Measurements from ENCODE around the gene NTM.

The NTM gene

DNA sequence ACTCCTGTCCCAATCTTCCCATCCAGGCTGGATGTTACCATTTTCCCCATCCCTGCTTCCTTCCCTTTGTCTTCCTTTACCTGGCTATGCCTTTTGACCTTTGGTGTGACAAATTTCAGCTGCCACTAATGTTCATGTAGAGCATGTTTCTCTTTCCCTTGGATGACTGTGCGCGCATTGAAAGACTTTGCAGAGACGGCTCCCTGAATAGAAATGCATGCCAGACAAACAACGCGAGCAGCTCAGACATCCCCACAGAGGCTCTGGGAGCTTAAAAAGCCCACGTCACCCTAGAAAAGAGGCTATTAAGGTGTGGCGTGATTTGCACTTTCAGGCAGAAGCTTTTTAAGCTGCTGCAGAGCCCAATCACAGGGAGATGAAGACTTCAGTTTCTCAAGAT is 202.0 kb downstream of the NTM start:
- DNase-seq: no peak

GRCh38 chr11:131579932-131580387 is 209.5 kb downstream of the NTM start:
- peak; percentile 96 for DNase-seq

DNA sequence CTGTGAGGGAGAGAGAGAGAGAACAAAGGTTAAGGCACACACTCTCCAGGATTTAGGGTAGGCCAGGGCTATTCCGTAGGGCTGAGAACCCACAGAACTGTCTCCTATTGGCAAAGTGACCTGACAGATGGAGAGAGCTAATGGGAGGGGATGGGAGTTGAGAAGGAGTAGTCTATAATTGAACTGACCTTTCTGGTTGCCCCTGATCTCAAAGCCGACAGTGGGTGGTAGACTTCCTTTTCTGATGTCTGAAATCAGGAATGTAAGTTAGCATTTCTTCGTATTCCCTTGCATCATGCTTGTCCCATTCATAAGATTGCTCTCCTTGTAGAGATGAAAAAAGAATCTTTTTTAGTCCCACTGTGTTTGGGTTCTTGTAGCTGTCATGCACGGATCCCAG is 210.1 kb downstream of the NTM start:
- no peak for DNase-seq

GRCh38 chr11:131581046-131581445 is 210.6 kb downstream of the NTM start:
- DNase-seq: peak; percentile 98

DNA sequence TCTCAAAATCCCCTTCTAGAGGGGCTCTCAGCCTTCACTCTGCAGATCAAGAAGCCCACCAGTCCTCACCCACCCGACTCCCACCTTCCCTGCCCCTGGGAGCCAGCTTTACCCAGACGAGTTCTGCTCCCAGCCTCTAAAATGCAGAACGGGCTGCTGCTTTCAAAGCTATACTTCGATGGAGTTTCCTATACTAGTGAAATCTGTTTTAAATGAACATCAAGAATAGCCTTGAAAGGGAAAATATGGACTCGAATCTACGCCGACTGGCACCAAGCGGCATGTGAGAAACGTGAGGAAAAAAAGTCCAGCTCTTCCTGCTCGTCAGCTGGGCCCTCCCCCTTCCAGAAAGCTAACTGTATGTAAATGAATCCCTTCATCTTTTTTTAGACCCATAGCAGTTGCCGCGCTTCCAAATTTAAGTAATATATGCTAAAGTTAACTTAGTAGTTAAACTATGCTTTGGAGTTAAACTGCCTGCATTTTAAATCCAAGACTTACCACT is 211.7 kb downstream of the NTM start:
- DNase-seq: no peak

GRCh38 chr11:131583421-131583820 is 213.0 kb downstream of the NTM start:
- DNase-seq: no peak

DNA sequence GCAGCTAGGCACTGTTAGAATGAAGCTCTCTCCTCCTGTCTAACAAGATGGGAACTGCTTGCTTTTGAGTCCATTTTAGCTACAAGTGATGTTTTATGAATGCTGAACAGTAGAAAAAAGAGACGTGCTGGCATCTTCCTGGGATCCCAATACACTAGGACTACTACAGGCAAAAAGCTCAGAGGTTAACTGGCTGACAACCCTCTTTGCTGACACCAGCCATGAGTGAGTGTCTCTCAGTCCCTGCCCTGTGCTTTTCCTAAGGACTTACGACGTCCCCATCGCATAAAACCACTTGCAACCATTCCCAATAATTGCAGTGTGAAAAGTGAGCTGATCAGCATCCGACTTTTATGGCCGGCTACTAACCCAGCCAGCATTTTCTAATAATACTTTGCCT is 213.5 kb downstream of the NTM start:
- no peak for DNase-seq

DNA sequence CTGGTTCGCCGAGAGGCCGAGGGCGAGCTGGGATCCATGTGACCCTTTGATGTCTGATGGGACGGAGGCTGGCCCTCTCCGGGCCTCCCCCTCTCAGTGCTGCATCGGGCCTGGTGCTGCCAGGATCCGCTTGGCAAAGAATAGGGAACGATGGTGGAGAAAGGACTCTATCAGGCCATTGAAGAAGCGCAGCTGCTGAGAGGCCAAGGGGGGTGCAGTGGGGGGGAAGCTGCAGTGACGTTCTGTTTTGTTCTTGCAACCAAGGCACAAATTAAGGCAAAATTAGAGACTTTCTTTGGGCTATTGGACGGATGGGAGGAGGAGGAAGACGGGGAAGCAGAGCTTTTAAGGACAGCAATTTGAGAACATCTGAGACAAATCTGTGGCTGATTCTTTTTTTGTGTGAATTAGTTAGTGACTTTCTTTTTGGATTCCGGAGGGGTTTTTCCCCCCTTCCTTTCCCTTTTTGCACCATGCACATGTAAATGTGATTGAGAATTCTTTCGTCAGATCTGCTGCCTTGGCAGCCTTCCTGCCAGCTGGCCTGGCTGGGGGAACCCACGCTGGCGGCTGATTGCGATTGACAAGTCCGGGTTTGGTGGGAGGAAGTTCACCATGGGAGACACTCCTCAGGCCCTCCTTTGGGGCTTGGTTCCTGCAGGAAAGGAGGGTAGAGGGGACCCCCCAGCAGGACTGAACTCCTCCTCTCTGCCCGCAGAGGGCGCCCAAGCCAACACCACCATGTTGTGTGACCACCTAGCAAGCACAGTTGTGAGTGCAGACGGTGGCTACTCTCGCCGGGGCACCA is 214.6 kb downstream of the NTM start:
- peak; percentile 100 for DNase-seq

DNA sequence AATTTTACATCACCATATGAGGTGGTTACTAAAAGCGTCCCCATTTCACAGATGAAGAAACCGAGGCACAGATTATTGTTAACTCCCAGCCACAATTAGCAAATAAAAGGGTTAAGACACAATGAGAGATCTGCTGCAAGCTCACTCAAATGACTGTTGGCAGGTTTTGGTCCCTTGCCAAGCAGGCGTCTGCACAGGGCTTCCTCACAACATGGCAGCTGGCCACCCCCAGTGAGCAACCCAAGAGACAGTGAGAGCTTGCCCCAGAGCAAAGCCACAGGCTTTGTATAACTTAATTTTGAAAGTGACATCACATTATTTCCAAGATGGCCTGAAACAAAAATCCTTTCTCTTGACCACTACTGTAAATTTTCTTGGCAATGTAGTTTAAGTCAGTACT is 217.6 kb downstream of the NTM start:
- no peak for DNase-seq

DNA sequence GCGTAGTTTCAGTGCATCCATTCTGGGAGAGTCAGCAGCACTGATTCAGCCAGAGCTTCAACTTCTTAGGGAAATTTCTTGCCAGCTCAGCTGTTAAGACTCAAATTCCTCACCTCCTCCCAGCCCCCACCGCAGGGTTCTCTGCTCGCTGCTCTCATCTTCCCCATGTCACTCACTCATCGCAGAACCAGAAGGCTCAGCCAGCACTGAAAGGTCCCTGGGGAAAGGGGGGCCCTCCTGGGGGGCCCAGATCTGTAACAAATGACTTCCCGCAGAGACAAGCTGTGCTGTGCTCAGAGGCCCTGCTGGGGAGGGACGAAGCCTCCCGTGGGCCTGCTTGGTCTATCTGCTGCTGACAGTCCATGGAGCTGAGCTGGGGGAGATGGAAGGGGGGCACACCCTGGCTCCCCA is 220.6 kb downstream of the NTM start:
- no peak for DNase-seq

GRCh38 chr11:131592152-131592551 is 221.7 kb downstream of the NTM start:
- no peak for DNase-seq

DNA sequence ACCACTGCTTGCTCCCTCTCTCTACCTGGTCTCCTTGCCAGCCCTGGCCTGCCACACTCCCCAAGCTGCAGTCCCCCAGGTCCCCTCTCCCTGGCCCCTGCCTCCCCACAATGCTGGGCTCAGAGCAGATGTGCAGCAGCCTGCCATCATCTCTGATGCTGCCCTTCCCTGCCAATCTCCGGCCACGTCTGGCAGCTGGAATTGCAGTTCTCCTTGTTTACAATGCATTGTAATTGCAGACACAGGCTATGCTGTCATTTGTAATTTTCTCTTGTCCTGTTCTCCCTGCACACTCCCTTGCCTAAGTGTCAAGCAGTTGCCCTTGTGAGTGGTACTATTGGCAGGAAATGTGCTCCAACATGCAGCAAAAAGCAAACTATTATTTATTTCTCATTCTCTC is 222.3 kb downstream of the NTM start:
- no peak for DNase-seq

DNA sequence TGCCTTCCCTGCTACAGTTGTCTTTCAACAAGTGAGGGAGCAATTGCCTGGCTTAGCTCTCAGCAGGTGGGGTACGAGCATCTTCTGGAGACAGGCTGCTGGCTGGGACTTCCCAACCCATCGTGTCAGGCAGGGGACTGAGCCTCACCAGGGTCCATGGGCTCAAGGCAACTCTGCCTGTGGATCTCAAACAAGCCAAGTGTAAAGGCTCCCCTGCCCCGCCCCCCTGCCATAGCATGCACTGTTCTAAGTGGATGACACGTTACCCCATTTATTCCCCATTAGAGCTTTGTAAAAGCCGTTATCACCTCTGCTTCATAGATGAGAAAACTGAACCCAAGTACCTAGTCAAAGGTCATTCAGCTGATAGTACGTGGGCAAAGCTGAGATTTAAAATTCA is 222.9 kb downstream of the NTM start:
- DNase-seq: no peak

GRCh38 chr11:131595797-131596196 is 225.4 kb downstream of the NTM start:
- no peak for DNase-seq

- DNase-seq: no peak
Measured at GRCh38 chr11:131597890-131598289, 227.5 kb downstream of the NTM start.

- no peak for DNase-seq
Measured at GRCh38 chr11:131598305-131598704, 227.9 kb downstream of the NTM start.

DNA sequence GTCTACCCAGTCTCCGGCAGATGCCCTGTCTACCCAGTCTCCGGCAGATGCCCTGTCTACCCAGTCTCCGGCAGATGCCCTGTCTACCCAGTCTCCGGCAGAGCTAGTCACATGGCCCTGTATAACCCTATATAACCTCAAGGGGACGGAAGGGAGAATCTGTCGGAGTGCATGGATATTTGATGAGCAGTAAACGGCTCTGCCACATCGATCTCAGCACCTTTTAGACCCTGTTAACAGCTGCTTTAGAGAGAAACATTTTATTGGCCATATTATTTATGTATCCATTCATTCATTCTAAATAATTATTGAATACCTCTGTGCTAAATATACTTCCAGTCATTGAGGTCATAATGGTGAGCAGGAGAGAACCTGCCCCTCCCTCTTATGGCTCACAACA is 228.9 kb downstream of the NTM start:
- no peak for DNase-seq

DNA sequence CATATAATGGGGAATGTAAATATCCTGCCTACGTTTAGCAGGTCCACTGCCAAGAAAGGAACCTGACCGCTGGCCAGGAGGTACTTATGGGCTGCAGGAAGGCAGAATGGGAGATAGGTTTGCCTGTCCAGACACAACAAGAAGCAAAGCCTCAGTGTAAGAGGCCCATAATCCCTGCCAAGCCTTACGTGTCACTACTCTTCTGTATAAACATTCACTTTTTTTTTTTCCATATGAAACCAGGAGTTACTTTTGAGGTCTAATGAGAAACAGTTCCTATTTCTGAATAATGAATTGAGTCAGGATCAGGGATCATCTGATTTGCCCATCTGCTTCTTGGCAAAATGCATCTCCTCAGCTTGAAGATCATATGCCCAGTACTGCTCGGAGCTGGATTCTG is 230.2 kb downstream of the NTM start:
- no peak for DNase-seq

DNA sequence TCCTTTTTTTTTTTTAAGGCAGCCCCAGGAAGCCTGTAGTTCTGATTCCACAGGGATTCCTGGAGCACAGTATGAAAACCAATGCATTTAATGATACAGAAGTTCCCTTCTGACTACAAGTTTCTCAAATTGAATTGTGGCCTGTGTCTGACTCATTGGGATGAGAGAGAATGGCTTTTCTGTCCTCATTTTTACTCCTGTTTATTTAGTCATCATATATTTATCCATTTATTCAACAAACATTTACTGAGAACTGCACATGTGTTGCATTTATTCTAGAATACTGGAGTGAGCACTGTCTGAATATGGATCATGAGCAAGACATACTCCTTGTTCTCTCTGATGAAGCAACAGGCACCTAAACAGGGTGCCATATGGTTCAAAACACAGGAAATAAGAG is 231.2 kb downstream of the NTM start:
- DNase-seq: no peak

DNA sequence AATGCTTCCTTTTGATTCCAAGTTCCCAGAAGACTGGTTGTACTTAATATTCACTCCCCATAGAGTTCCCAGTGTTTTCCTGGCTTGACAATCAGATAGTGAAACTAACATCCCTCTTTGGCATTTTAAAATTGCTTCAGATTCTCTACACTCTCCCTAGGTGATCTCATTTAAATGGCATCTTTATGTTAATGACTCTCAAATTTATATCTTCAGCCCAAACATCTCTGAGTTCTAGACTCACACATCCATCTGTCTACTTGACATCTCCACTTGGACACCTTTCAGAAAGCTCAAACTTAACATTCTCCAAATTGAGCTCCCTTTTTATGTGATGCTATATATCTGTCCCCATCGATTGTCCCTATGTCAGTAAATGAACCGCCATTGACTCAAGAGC is 232.0 kb downstream of the NTM start:
- no peak for DNase-seq

DNA sequence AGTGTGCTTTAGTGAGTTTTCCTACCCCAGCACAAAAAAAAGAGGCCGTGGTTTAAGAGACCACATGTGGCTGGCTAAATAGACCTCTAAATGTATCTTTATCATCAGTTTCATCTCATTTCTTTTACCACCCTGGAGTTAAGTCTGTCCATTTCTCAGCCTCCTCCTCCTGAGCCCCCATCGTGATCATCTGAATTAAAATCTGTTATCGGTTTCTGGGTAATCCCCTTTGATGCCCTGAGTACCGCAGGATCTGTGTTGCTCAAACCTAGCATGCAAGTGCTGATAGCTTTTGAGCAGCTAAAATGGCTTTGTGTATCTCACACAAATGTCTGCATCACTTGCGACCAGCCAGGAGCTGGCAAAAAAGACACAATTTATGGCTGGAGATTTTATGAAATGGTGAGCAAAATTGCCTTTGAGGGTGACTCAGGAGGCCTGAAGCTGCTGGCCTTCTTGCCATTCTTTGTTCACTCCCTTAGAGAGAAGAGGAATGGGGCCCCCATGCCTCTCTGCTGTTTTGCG is 236.5 kb downstream of the NTM start:
- no peak for DNase-seq

DNA sequence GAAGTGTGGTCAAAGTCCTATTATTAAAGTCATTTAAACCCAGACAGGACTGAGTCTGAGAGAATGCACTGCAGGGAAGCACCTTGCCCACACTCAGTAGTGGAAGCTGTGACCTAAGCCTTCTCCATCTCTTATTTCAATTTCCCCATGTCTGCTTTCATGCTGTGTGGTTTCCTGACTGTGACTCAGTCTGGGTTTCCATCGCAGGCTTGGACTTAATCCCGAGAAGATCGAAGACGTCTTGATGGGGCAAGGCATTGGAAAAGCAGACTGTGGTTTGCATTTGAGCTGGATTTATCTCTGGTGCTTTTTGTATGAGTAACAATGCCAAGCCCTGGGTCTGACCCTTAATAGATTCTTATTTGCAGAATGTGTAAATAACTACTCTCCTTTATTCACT is 238.9 kb downstream of the NTM start:
- peak; percentile 85 for DNase-seq

DNA sequence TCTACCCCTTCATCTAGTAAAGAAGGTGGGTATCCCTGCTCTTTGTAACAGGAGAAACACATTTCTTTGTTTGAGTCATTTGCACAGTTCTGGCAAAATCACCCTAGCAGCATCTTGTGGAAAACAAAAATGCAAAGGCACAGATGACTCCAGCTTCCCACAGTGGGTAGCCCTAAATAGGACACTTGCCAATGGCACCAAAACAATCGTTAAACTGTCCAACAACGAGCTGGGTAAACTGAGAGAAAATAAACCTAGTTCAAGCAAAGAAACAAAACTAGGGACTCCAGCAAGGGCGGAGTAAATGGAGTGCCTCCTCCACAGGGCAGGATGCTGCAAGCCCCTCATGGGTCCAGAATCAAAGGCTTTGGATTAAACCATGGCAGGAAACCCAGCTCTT is 239.5 kb downstream of the NTM start:
- no peak for DNase-seq

GRCh38 chr11:131611322-131611721 is 240.9 kb downstream of the NTM start:
- no peak for DNase-seq

DNA sequence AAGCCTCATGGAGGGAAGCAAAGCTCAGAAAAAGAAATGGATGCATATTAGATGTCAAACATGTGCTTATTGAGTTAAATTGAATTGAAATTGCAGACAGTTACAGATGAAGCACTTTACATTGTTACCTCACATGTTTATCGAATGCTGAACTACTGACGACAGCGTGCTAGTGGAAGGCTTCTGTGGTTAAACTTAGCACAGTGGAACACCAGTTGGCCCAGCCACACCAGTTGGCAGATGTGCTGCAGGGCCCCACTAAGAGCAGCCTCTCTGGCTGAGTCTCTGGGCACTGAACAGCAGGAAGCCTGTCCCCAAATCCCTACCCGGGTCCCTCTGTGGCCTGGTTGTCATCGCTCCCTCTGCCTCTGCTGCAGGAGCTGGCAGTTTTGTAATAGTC is 242.1 kb downstream of the NTM start:
- DNase-seq: no peak

Measured in GF-D8 (cell line).